GM18520 (cell line): ENCODE measurements around the gene NLGN1.

Experiments
- ATAC-seq: cut with Tn5 transposase; IDR thresholded peaks from one replicate; pipeline ENCODE4 v1.9.1; 2021; ENCODE audit not compliant: unreplicated experiment

Gene NLGN1

GRCh38 chr3:174322789-174323188 is 925.2 kb downstream of the NLGN1 start:
- ATAC-seq, result no peak

GRCh38 chr3:174325171-174325570 is 927.6 kb downstream of the NLGN1 start:
- ATAC-seq, result no peak

- ATAC-seq, result no peak
Observed at GRCh38 chr3:174325834-174326700, 928.5 kb downstream of the NLGN1 start.

- ATAC-seq, result no peak
Observed at GRCh38 chr3:174329321-174329720, 931.8 kb downstream of the NLGN1 start.

- ATAC-seq, result no peak
Observed at GRCh38 chr3:174330303-174330702, 932.8 kb downstream of the NLGN1 start.

- no peak for ATAC-seq
Observed at GRCh38 chr3:174331095-174331800, 933.7 kb downstream of the NLGN1 start.

GRCh38 chr3:174332391-174332790 is 934.8 kb downstream of the NLGN1 start:
- ATAC-seq, result no peak

GRCh38 chr3:174333640-174334039 is 936.1 kb downstream of the NLGN1 start:
- no peak for ATAC-seq

GRCh38 chr3:174334111-174334510 is 936.6 kb downstream of the NLGN1 start:
- no peak for ATAC-seq

GRCh38 chr3:174335324-174335723 is 937.8 kb downstream of the NLGN1 start:
- no peak for ATAC-seq

- no peak for ATAC-seq
Observed at GRCh38 chr3:174335910-174336309, 938.4 kb downstream of the NLGN1 start.
